ENCODE data around the gene NTF3.

GRCh38 chr12:5515458-5515857 lies 83.5 kb downstream of the NTF3 start:
- no peak for TF ChIP-seq POLR2AphosphoS5 (IDR thresholded peaks at IDR 0.05; ENCODE audit: low read depth, low read length)
- no peak for TF ChIP-seq TAF1 (IDR thresholded peaks at IDR 0.05; ENCODE audit: borderline replicate concordance, insufficient read depth, low read length)
- no peak for TF ChIP-seq REST (IDR thresholded peaks at IDR 0.05; ENCODE audit: insufficient read depth in 1 of 2, low read depth in 2 of 2, low read length in 2 of 2)
- TF ChIP-seq SIN3A (IDR thresholded peaks at IDR 0.05; ENCODE audit: borderline replicate concordance, insufficient read depth, low read length) = no peak
- no peak for TF ChIP-seq FOXP2 (optimal IDR thresholded peaks at IDR 0.05; ENCODE audit: borderline replicate concordance, extremely low read depth, extremely low read length, insufficient read depth)

Data from PFSK-1 (cell line).